Left kidney (tissue), 8 donors: ENCODE measurements around the gene AP3S1. TPM values are rescaled to one million over a fixed set of nuclear protein-coding genes. Genes with fewer than 3 reads are reported as not detected.
A peak's percentile ranks its signal among the peaks of the same experiment; 100 is the strongest.
"Not testable (repeated sequence)": the region's sequence is repeated elsewhere in the genome, so short reads cannot be mapped to it uniquely, and the experiment has no call there.

ENCODE experiments used
- DNase-seq: peaks from one replicate; pipeline ENCODE4 v3.0.0-alpha.2; 2013
- long read RNA-seq, 8 donors: transcript quantifications; one replicate each; lab custom pipeline, GENCODE V29; 2026
- polyA plus RNA-seq: library from polyadenylated mRNA; unstranded; fragments of 120-200 nt; gene quantifications from one replicate; pipeline ENCODE4 v1.2.1, GENCODE V29; 2013; ENCODE audit not compliant: insufficient read length

The AP3S1 gene
- 127 TPM for polyA plus RNA-seq
- long read RNA-seq, donor 1, transcript AP3S1-201 (6 exons, 1,730 nt) = major isoform, 41 of 41 reads
- long read RNA-seq, donor 1, partial matches to known transcripts = 0 of 41 reads
- long read RNA-seq, donor 1, other reads (novel, unspliced or antisense) = 0 of 41 reads
- long read RNA-seq, donor 2, transcript AP3S1-201 (6 exons, 1,730 nt) = major isoform, 27 of 27 reads
- long read RNA-seq, donor 2, partial matches to known transcripts = 0 of 27 reads
- long read RNA-seq, donor 2, other reads (novel, unspliced or antisense) = 0 of 27 reads
- long read RNA-seq, donor 3, transcript AP3S1-201 (6 exons, 1,730 nt) = major isoform, 31 of 31 reads
- long read RNA-seq, donor 3, partial matches to known transcripts = 0 of 31 reads
- long read RNA-seq, donor 3, other reads (novel, unspliced or antisense) = 0 of 31 reads
- long read RNA-seq, donor 4, partial matches to known transcripts = 0 of 1 reads
- long read RNA-seq, donor 4, other reads (novel, unspliced or antisense) = 0 of 1 reads
- long read RNA-seq, donor 5, transcript AP3S1-201 (6 exons, 1,730 nt) = major isoform, 71 of 73 reads
- long read RNA-seq, donor 5, partial matches to known transcripts = 0 of 73 reads
- long read RNA-seq, donor 5, other reads (novel, unspliced or antisense) = 0 of 73 reads
- long read RNA-seq, donor 6, transcript AP3S1-201 (6 exons, 1,730 nt) = major isoform, 35 of 40 reads
- long read RNA-seq, donor 6, partial matches to known transcripts = 5 of 40 reads
- long read RNA-seq, donor 6, other reads (novel, unspliced or antisense) = 0 of 40 reads
- long read RNA-seq, donor 7, transcript AP3S1-201 (6 exons, 1,730 nt) = major isoform, 50 of 52 reads
- long read RNA-seq, donor 7, partial matches to known transcripts = 0 of 52 reads
- long read RNA-seq, donor 7, other reads (novel, unspliced or antisense) = 0 of 52 reads
- long read RNA-seq, donor 8, transcript AP3S1-201 (6 exons, 1,730 nt) = major isoform, 19 of 19 reads
- long read RNA-seq, donor 8, partial matches to known transcripts = 0 of 19 reads
- long read RNA-seq, donor 8, other reads (novel, unspliced or antisense) = 0 of 19 reads

DNA sequence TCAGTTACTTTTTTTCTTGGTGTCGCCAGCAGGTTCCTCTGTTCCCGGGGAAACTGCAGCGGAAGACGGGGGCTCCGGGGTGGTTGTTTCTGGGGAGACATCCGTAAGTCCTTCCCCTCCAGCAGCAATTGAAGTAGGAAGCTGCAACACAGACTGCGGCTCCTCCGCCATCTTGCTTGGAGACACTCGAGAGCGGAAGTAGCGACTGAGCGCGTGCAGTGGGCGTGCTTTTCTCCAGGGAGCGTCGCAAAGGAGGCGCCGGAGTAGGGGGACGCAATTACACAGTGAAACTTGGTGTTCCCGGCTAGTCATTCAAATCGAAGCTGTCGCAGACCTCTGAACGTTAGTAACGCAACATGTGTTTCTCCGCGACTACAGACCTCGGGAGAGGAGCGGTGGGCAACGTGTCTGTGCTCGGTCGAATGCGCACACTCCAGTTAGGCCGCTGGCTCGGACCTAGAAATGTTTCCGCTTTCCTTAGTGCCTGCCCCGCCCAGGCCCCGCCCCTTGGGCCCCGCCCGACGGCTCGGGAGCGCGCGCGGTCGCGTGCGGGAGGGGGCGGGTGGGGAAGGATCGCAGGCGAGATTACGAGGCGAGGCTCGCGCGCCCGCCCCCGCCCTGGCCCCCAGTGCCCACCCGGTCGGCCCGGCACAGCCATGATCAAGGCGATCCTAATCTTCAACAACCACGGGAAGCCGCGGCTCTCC, at the start of gene AP3S1, which contains the start of gene ATG12:
TSS of gene AP3S1 (plus strand) at position 554 of the 707 bp plus-strand sequence. CDS start at position 657, 103 bp downstream.
TSS of gene ATG12 (minus strand) at position 184 of the 707 bp plus-strand sequence. CDS start at position 171, 13 bp downstream.
- DNase-seq = peak; percentile 95

GRCh38 chr5:115795700-115796099, 46.0 kb upstream of the AP3S1 start:
- no peak for DNase-seq

DNA sequence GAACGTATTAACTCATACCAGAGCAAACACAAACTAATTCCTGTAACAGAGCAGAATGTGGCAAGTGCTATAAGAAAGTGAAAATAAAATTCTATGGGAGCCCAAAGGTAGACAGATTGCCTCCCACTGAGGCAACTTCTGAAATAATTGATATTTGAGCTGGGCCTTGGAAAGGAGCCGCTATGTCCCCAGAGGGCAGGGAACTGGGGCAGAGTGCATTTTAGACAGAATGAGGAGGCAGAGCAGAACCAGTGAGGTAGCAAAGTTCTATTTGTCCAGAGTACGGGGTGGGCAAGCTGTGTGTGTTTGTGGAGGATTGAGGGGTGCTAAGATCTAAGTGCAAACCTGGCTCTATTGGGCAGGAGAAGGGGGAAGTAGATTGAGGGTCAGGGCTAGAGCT, 45.1 kb upstream of the AP3S1 start:
- DNase-seq = no peak

GRCh38 chr5:115798252-115798651, 43.5 kb upstream of the AP3S1 start:
- DNase-seq = no peak

DNA sequence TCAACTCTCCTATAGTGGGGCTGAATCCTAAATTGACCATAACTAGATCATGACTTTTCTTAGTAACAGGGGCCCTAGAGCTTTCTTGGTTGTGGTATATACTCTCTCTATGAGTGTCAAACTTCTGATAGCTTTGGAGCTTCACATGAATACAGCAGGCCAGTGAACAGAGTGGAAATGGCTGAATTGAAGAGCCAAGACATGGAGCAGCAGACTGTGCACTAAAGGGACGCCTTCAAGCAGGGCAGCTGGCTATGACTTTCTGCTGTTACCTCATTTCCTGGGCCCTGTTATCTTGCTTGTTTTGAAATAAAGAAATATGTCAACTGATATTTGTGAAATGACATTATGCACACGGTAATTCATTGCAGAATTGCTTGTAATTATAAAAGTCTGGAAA, 41.6 kb upstream of the AP3S1 start:
- no peak for DNase-seq

GRCh38 chr5:115801152-115801551, 40.6 kb upstream of the AP3S1 start:
- no peak for DNase-seq

- DNase-seq = no peak
Measured at GRCh38 chr5:115801984-115802383, 39.8 kb upstream of the AP3S1 start.

DNA sequence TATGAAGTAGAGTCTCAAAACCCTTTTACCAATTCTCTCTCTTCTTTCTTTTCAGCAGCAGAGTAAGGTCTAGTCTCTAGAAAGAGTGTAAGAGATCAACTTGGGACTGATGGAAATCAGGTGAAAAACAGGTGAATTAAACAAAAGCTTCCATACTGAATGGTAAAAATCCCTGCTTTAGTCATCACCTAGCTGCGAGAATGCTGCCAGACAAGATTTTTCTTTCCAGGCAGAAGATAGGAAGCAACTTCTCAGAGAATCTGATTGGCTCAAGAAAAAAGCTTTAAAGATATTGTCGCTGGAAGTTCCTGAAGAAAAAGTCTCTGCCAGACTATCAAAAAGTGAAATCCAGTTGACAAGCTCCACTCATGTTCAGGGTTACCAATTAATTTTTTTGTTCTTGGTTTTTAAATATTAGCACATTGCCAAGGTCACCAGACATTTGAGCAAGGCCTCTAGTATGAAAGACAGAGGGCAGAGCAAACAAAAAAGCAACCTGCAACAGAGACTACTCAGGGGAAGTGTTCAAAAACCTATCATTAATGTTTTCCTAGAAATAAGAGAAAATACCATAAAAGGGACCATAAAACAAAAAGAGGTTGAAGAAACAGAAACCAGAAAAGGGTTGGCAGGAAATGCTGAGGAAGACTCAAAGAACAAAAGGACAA, 34.6 kb upstream of the AP3S1 start:
- DNase-seq = no peak

- no peak for DNase-seq
Measured at GRCh38 chr5:115807654-115808052, 34.1 kb upstream of the AP3S1 start.

DNA sequence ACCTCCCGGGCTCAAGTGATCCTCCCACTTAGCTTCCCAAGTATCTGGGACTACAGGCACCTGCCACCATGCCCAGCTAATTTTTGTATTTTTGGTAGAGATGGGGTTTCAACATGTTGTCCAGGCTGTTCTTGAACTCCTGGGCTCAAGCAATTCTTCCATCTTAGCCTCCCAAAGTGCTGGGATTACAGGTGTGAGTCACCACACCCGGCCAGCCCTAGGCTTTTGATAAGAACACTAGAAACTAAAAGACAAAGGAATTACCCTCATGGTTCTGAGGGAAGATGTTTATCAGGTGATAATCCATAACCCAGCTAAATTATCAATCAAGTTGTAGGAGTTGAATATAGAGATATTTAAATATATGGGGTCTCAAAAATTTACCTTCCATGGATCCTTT, 33.7 kb upstream of the AP3S1 start:
- not testable (repeated sequence) for DNase-seq

DNA sequence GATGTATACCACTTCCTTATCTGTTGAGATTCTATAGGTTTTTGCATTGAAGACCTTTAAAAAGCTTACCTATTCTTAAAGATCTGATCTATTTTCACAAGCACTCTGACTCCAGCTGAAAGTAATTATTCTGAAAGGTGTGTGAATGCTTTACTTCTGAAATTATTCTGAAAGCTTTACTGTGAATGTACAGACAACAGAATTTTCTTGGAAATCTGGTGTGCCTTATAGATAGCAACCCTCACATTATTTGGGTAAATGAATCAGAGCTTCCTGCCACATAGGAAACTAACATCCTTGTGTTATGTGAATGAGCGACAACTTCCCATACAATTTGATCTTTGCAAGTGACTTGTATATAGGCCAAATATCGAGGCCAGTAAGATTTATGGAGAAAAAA, 31.8 kb upstream of the AP3S1 start:
- DNase-seq = no peak

- DNase-seq = no peak
Measured at GRCh38 chr5:115810761-115811160, 31.0 kb upstream of the AP3S1 start.

- no peak for DNase-seq
Measured at GRCh38 chr5:115811406-115811805, 30.3 kb upstream of the AP3S1 start.

DNA sequence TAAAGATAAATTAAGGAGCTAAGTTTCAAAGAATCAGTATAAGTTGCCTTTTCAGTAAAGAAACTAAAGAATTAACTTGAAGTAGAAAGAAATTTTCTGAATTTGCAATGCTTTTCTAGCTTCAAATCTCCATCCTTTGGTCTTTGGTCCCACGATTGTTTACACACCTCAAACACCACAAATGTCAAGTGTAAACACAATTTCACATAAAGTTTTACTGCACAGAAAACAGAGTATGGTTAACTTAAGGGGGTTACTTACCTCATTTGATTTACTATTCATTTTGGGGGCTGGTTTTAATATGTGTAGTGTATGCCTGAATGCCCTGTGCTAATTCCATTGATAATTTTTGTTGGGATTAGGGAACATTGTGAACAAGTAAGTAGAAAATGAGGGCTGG, 29.4 kb upstream of the AP3S1 start:
- DNase-seq = no peak

- DNase-seq = no peak
Measured at GRCh38 chr5:115813719-115814118, 28.0 kb upstream of the AP3S1 start.

- DNase-seq = no peak
Measured at GRCh38 chr5:115815006-115815692, 26.6 kb upstream of the AP3S1 start.

- peak; percentile 29 for DNase-seq
Measured at GRCh38 chr5:115815693-115816225, 26.0 kb upstream of the AP3S1 start.

DNA sequence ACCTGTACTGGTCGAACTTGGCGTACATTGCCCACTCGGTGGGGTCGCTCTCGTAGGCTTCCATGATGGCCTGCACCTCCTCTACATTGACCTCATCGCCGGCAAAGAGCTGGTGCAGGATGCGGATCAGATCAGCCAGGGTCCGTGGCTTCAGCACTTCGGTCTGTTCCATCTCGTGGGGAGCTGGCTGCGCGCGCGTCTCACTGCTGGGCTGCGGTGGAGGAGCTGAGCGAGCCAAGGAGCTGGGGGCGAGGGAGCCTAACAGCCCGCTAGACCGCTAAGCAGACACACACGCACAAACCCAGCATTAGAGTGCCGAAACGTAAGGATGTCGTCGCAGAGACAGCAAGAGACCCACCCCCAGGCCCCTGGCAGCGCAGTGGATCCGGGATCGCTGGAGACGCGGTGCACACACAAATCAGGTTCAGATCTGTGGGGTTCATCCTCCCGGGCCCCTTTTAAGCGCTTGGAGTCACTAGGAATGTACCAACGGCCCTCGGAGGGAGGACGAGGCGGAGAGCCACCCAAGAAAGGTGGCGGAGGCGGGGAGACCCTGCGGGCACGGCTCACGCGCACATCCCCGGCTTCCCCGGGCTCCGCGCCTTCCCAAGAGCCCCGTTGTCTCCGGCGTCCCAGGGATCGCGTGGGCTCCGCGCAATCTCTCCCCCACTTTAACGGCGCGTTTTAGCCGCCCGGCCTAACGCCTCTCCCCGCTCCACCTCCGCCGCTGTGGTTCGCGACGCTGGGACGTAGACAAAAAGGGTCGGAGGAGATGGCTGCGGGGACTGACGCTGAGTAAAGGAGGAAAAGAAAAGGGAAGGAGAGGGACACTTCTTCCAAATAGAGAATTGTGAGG, 25.3 kb upstream of the AP3S1 start, which contains the start of gene CDO1:
TSS of gene CDO1 (minus strand) at position 434 of the 856 bp plus-strand sequence. CDS start at position 172, 262 bp downstream.
- DNase-seq = peak; percentile 76

- DNase-seq = no peak
Measured at GRCh38 chr5:115817386-115817785, 24.3 kb upstream of the AP3S1 start.
